Activated naive CD4-positive, alpha-beta T cell treated with anti-CD3 and anti-CD28 coated beads for 36 hours (primary cell): ENCODE measurements around the gene NPAT. TPM values are rescaled to one million over a fixed set of nuclear protein-coding genes. Genes with fewer than 3 reads are reported as not detected.
"Not testable (repeated sequence)": the region's sequence is repeated elsewhere in the genome, so short reads cannot be mapped to it uniquely, and the experiment has no call there.

Experiments used
- CTCF ChIA-PET: fragments of 350-600 bp; sonication (Branson Sonifier 250); formaldehyde crosslinking; loops from one replicate; lab custom pipeline; 2021; ENCODE audit warnings: antibody characterized with exemption; lab: Charles Lee
- DNase-seq: peaks from one replicate; pipeline ENCODE4 v3.0.0-alpha.2; 2020
- H3K27ac Mint-ChIP-seq: one replicate; pipeline ENCODE4 v1.8.0; 2021; ENCODE audit warnings: mild to moderate bottlenecking, mixed read lengths
- H3K27me3 Mint-ChIP-seq: one replicate; pipeline ENCODE4 v1.8.0; 2021; ENCODE audit warnings: low read depth, mixed read lengths
- H3K36me3 Mint-ChIP-seq: one replicate; pipeline ENCODE4 v1.8.0; 2021; ENCODE audit warnings: low read depth, mixed read lengths
- H3K4me1 Mint-ChIP-seq: one replicate; pipeline ENCODE4 v1.8.0; 2021; ENCODE audit warnings: low read depth, mixed read lengths
- H3K4me3 Mint-ChIP-seq: one replicate; pipeline ENCODE4 v1.8.0; 2021; ENCODE audit warnings: mild to moderate bottlenecking, moderate library complexity, mixed read lengths
- H3K9me3 Mint-ChIP-seq: one replicate; pipeline ENCODE4 v1.8.0; 2021; ENCODE audit warnings: mixed read lengths
- intact Hi-C: fragments of 100-400 bp; cut with micrococcal nuclease; formaldehyde crosslinking; loops from one replicate; pipeline ENCODE4 v1.15.1; 2023
- total RNA-seq, 2 experiments: library from RNA; stranded (reverse); gene quantifications; one replicate each; pipeline ENCODE4 v1.2.3, GENCODE V29; 2021

Gene NPAT
- total RNA-seq, 2 experiments from 2014 or later = 22.2 to 22.3 TPM

- peak overlapping the region; percentile 44 for H3K27ac Mint-ChIP-seq
- H3K4me1 Mint-ChIP-seq = peaks cover 15% of the 10 kb centered on the region
- DNase-seq = peak; percentile 7
- H3K36me3 Mint-ChIP-seq = peaks cover 57% of the 10 kb centered on the region
- no peak overlapping the region for H3K4me3 Mint-ChIP-seq
- intact Hi-C loops = no loop called here
- no peaks in the 10 kb centered on the region for H3K27me3 Mint-ChIP-seq
- CTCF ChIA-PET = interaction anchor here (0.5 to 0.6 kb wide), 2 partner anchors 16 to 47 kb away, joined by 3 to 4 read pairs; no protein-coding TSS in a partner anchor
- no peaks in the 10 kb centered on the region for H3K9me3 Mint-ChIP-seq
Measured at GRCh38 chr11:108144615-108145014, 77.8 kb downstream of the NPAT start.

DNA sequence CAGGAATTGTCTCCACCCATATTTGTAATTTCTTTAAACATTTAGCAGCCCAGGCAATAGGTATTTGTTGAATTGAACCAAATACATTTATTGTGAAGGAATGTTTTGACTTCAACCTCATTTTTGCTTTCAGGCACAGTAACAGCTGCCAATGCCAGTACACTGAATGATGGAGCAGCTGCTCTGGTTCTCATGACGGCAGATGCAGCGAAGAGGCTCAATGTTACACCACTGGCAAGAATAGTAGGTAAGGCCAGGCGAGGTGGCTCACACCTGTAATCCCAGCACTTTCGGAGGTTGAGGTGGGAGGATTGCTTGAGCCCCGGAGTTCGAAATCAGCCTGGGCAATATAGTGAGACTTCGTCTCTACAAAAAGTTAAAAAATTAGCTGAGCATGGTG lies 80.1 kb downstream of the NPAT start:
- Mint-ChIP-seq H3K4me3 (no peak overlapping the region), H3K4me1 (peaks cover 20% of the 10 kb centered on the region), H3K27ac (peak overlapping the region; percentile 8), H3K27me3 (no peaks in the 10 kb centered on the region), H3K9me3 (no peaks in the 10 kb centered on the region), H3K36me3 (peaks cover 47% of the 10 kb centered on the region)
- intact Hi-C loops = no loop called here
- DNase-seq = no peak
- CTCF ChIA-PET = no interaction called here

DNA sequence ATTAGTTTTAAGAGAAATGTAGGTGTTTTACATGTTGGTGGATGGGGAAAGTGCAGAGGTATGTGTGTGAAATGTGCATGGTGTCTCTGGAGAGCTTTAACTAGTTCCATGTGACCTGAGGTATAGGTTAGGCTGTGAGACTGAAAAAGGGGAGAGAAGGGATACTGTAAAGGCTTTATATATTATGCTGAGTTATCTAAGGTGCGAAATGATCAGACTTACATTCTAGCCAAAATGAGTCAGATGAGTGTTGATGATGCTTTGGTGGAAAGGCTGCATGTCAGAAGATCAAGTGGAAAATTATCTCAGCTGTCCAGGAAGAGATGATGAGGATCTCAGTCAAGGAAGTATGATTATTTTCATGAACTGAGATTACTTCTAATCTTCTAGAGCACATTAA lies 85.2 kb downstream of the NPAT start:
- peaks cover 27% of the 10 kb centered on the region for H3K36me3 Mint-ChIP-seq
- H3K27me3 Mint-ChIP-seq = no peaks in the 10 kb centered on the region
- intact Hi-C loops = loop anchor here (1.0 to 10.0 kb wide), 8 partner anchors 33 to 735 kb away; partner anchors contain the start of gene ALKBH8
- H3K9me3 Mint-ChIP-seq = no peaks in the 10 kb centered on the region
- CTCF ChIA-PET = interaction anchor here (0.7 to 1.5 kb wide), 6 partner anchors 10 to 84 kb away, joined by 3 to 7 read pairs (median 3); no protein-coding TSS in a partner anchor
- peaks cover 25% of the 10 kb centered on the region for H3K4me1 Mint-ChIP-seq
- DNase-seq = no peak
- no peak overlapping the region for H3K4me3 Mint-ChIP-seq
- peak overlapping the region; percentile 70 for H3K27ac Mint-ChIP-seq

DNA sequence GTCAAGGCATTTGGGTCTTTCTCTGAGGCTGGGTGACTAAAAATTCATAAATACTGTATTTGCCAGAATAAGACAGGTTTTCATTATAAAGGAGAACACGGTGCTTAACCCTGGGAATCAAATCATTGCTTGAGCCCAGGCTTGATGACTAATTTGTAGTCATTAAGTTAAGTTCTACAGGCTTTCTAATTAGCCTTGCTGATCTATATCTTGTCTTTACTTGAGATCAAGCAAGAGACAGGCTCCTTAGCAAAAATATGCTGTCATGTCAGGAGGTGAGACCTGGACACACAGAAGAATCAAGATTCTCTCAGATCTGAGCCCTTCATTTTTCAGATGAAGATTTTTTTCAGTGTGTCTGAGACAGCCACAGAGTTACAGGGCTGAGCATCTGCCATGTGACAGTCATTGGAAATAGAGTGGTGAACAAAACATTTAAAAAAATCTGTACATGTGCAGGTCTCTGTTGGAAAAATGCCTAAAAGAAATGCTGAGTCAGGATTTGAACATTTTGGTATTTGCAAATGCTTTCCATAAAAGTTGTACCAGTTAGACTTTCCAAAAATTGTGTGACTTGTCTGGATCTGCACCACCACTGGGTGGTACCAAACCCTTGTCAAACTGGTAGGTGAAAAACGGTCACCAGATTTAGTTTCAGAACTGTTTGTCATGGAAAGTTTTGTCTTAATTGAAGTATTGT lies 86.4 kb downstream of the NPAT start:
- CTCF ChIA-PET = no interaction called here
- DNase-seq = peak; percentile 68
- Mint-ChIP-seq H3K27me3 (no peaks in the 10 kb centered on the region), H3K4me3 (no peak overlapping the region), H3K27ac (peak overlapping the region; percentile 74), H3K9me3 (no peaks in the 10 kb centered on the region), H3K4me1 (peaks cover 25% of the 10 kb centered on the region), H3K36me3 (peaks cover 25% of the 10 kb centered on the region)
- intact Hi-C loops = loop anchor here (1.0 to 10.0 kb wide), 12 partner anchors 66 to 736 kb away; partner anchors contain the start of genes ALKBH8, C11orf65 and EXPH5

DNA sequence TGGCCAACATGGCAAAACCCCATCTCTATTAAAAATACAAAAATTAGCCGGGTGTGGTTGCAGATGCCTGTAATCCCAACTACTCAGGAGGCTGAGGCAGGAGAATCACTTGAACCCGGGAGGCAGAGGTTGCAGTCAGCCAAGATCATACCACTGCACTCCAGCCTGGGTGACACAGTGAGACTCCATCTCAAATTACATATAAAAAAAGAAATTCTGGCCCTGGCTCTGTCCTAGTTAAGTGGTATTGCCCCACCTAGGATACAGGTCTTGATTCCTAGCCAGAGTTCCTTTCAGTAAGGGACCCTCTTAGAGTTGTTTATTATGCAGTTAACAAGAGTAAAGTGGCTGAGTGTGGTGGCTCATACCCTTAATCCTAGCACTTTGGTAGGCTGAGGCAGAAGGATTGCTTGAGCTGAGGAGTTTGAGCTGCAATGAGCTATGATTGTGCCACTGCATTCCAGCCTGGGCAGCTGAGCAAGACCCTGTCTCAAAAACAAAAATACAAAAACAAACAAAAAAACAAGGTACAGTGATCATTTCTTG lies 89.4 kb downstream of the NPAT start:
- Mint-ChIP-seq H3K36me3 (peaks cover 15% of the 10 kb centered on the region), H3K4me1 (peaks cover 22% of the 10 kb centered on the region)
- intact Hi-C loops = loop anchor here (10.0 kb wide), 1 partner anchor 568 kb away; the partner anchor contains the start of gene ALKBH8
- not testable (repeated sequence) for H3K27me3 Mint-ChIP-seq, H3K4me3 Mint-ChIP-seq, H3K27ac Mint-ChIP-seq, DNase-seq, H3K9me3 Mint-ChIP-seq
- CTCF ChIA-PET = interaction anchor here (1.6 kb wide), 1 partner anchor 532 kb away, joined by 3 read pairs; the partner anchor contains the start of gene DDX10

DNA sequence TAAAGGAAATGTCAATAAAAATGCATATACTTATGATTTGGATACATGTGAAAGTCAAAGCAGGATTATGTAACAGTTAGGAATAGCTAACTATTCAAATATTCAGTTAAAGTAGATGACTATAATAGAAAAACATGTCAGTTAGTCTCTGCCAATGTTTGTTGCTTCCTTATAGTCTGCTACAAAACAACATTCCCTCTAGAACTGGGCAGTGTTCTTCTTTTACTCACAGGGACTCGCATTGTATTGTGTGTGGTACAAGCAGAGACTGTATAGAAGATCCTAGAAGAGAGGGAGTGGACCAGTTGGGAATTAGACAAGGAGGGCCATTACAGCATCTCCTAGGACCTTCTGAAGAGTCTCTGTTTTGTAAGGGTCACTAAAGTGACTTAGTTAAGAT lies 90.4 kb downstream of the NPAT start:
- CTCF ChIA-PET = interaction anchor here (1.6 kb wide), 1 partner anchor 533 kb away, joined by 3 read pairs; the partner anchor contains the start of gene DDX10
- Mint-ChIP-seq H3K27ac (no peak overlapping the region), H3K4me1 (peaks cover 17% of the 10 kb centered on the region), H3K9me3 (no peaks in the 10 kb centered on the region), H3K36me3 (peaks cover 11% of the 10 kb centered on the region), H3K27me3 (no peaks in the 10 kb centered on the region), H3K4me3 (no peak overlapping the region)
- intact Hi-C loops = loop anchor here (10.0 kb wide), 1 partner anchor 567 kb away; the partner anchor contains the start of gene ALKBH8
- DNase-seq = no peak

GRCh38 chr11:108128772-108129171 lies 93.7 kb downstream of the NPAT start:
- H3K4me1 Mint-ChIP-seq = peaks cover 20% of the 10 kb centered on the region

DNA sequence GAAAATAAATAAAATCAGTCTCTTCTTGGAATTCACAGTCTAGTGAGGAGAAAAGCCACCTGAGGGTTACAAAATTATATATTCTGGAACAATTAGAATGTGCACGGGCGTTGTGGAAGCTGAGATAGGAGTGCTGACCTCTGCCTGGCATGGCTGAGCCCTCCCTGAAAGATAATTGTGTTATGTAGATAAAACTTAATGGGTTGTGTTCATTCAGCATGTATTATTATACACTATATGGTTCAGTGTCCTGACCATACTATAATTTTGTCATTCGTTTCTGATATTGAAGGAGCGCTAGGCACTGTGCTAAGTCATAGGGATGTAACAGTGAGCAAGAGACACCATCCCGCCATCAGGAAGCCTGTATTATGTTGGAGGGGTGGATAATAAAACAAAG lies 97.3 kb downstream of the NPAT start:
- Mint-ChIP-seq H3K27me3 (no peaks in the 10 kb centered on the region), H3K36me3 (peaks cover 11% of the 10 kb centered on the region), H3K4me1 (peaks cover 37% of the 10 kb centered on the region), H3K9me3 (no peaks in the 10 kb centered on the region), H3K27ac (no peak overlapping the region), H3K4me3 (no peak overlapping the region)
- no peak for DNase-seq
- intact Hi-C loops = loop anchor here (10.0 kb wide), 1 partner anchor 730 kb away; no protein-coding TSS in a partner anchor
- CTCF ChIA-PET = no interaction called here

More at GRCh38 chr11:108128772-108129171, 93.7 kb downstream of the NPAT start:
- Mint-ChIP-seq H3K4me3 (no peak overlapping the region), H3K27me3 (no peaks in the 10 kb centered on the region), H3K27ac (no peak overlapping the region), H3K36me3 (peaks cover 15% of the 10 kb centered on the region), H3K9me3 (no peaks in the 10 kb centered on the region)
- CTCF ChIA-PET = interaction anchor here (0.7 kb wide), 1 partner anchor 16 kb away, joined by 3 read pairs; no protein-coding TSS in a partner anchor
- DNase-seq = no peak
- intact Hi-C loops = loop anchor here (10.0 kb wide), 1 partner anchor 726 kb away; no protein-coding TSS in a partner anchor

GRCh38 chr11:108122166-108122628 lies 100.2 kb downstream of the NPAT start:
- Mint-ChIP-seq H3K4me3 (peak overlapping the region; percentile 85), H3K27me3 (no peaks in the 10 kb centered on the region), H3K4me1 (peaks cover 40% of the 10 kb centered on the region), H3K36me3 (peaks cover 8% of the 10 kb centered on the region), H3K9me3 (no peaks in the 10 kb centered on the region), H3K27ac (no peak overlapping the region)
- intact Hi-C loops = loop anchor here (5.0 to 10.0 kb wide), 4 partner anchors 230 to 733 kb away; no protein-coding TSS in a partner anchor
- CTCF ChIA-PET = interaction anchor here (0.6 to 1.2 kb wide), 3 partner anchors 15 to 537 kb away, joined by 3 to 4 read pairs (median 3); no protein-coding TSS in a partner anchor
- no peak for DNase-seq

- Mint-ChIP-seq H3K4me3 (peak within 1 kb of the TSS; percentile 85), H3K4me1 (peaks cover 40% of the 10 kb centered on the region), H3K9me3 (no peaks in the 10 kb centered on the region), H3K27ac (peak within 1 kb of the TSS; percentile 16), H3K27me3 (no peaks in the 10 kb centered on the region), H3K36me3 (peaks cover 8% of the 10 kb centered on the region)
- CTCF ChIA-PET = interaction anchor here (0.6 to 1.2 kb wide), 6 partner anchors 16 to 538 kb away, joined by 3 to 4 read pairs (median 3); partner anchors contain the start of gene ATM
- intact Hi-C loops = loop anchor here (1.0 to 10.0 kb wide), 12 partner anchors 79 to 733 kb away; partner anchors contain the start of genes C11orf65, CUL5, EXPH5 and NPAT
- DNase-seq = peak; percentile 96
Measured at GRCh38 chr11:108121274-108122155, 100.9 kb downstream of the NPAT start, which contains the start of gene ACAT1. Gene ACAT1 (plus strand): TSS chr11:108121567. CDS start chr11:108121607, 40 bp downstream.

DNA sequence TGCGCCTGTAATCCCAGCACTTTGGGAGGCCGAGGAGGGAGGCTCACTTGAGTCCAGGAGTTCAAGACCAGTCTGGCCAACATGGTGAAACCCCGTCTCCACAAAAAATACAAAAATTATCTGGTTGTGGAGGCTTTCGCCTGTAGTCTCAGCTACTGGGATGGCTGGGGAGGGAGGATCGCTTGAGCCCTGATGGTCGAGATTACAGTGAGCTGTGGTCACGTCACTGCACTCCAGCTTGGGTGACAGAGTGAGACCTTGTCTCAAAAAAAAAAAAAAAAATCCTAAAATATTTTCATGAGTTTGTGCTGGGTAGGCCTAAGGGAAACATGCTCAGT lies 101.5 kb downstream of the NPAT start:
- H3K9me3 Mint-ChIP-seq, DNase-seq, H3K36me3 Mint-ChIP-seq, H3K27me3 Mint-ChIP-seq: not testable (repeated sequence)
- CTCF ChIA-PET = interaction anchor here (0.7 to 1.0 kb wide), 3 partner anchors 102 to 526 kb away, joined by 3 read pairs; partner anchors contain the start of gene ATM
- Mint-ChIP-seq H3K4me3 (peak overlapping the region; percentile 85), H3K4me1 (peaks cover 36% of the 10 kb centered on the region), H3K27ac (peak overlapping the region; percentile 16)
- intact Hi-C loops = loop anchor here (1.0 to 10.0 kb wide), 12 partner anchors 79 to 734 kb away; partner anchors contain the start of genes C11orf65, CUL5, EXPH5 and NPAT
